HL-60 (cell line): ENCODE measurements around the gene DMRTB1.

Experiments used
- DNase-seq, 2 experiments: peaks; one replicate each; pipeline ENCODE4 v3.0.0-alpha.2; 2010 to 2020; ENCODE audit warnings: low read depth in 1 of 2, low spot score in 1 of 2
- H3K27ac ChIP-seq: fragments of 250-450 bp; sonication (Bioruptor Pico); replicated peaks from 2 replicates; pipeline ENCODE4 v1.5.1; 2020; ENCODE audit warnings: mild to moderate bottlenecking, moderate library complexity
- H3K27me3 ChIP-seq: fragments of 250-450 bp; sonication (Bioruptor Pico); 2 replicates; pipeline ENCODE4 v1.5.1; 2021; ENCODE audit warnings: mild to moderate bottlenecking, moderate library complexity; ENCODE audit not compliant: insufficient read depth, poor library complexity, severe bottlenecking
- H3K4me3 ChIP-seq: replicated peaks from 2 replicates; pipeline ENCODE4 v1.5.1; 2011; ENCODE audit warnings: mild to moderate bottlenecking, control low read depth, low read length; ENCODE audit not compliant: insufficient read depth
- GABPA ChIP-seq: IDR thresholded peaks from 2 replicates; pipeline ENCODE4 v1.6.1; 2012; ENCODE audit warnings: low read depth
- POLR2AphosphoS5 ChIP-seq: IDR thresholded peaks from 2 replicates; pipeline ENCODE4 v1.6.1; 2012; ENCODE audit warnings: low read depth
- SPI1 ChIP-seq: IDR thresholded peaks from 2 replicates; pipeline ENCODE4 v1.6.1; 2012; ENCODE audit warnings: low read depth, mild to moderate bottlenecking, borderline replicate concordance
- TF ChIP-seq, protein P1 (sequence below): IDR thresholded peaks from 2 replicates; pipeline ENCODE4 v1.6.1; 2012; ENCODE audit warnings: low read depth; ENCODE audit not compliant: insufficient replicate concordance
- TF ChIP-seq, protein P2 (sequence below): IDR thresholded peaks from one replicate; pipeline ENCODE4 v1.5.1; 2011; ENCODE audit warnings: low read length, control low read depth, inconsistent platforms; ENCODE audit not compliant: insufficient read depth

DMRTB1 gene

DNA sequence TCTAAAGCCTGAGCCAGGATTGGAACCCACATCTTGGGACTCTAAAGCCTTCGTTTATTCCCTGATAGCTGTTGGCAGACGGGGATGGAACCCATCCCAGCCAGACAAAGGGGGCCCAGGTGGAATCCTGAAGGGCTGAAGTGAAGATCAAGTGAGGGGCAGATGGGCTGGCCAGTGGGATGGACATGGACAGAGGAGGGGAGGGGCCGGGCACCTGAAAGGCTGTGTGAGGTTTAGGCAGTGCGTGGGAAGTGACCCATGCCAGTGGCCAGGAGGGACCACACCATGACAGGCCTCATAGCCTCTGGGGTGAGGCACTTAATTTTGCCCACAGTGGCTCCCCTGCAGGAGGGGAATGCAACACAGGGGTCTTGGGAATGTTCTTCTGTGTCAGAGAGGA is 44.6 kb upstream of the DMRTB1 start:
- no peak overlapping the region for H3K27ac ChIP-seq
- H3K4me3 ChIP-seq, result no peak overlapping the region
- TF ChIP-seq POLR2AphosphoS5 (no peak), SPI1 (no peak), GABPA (no peak)
- TF ChIP-seq, protein P1, sequence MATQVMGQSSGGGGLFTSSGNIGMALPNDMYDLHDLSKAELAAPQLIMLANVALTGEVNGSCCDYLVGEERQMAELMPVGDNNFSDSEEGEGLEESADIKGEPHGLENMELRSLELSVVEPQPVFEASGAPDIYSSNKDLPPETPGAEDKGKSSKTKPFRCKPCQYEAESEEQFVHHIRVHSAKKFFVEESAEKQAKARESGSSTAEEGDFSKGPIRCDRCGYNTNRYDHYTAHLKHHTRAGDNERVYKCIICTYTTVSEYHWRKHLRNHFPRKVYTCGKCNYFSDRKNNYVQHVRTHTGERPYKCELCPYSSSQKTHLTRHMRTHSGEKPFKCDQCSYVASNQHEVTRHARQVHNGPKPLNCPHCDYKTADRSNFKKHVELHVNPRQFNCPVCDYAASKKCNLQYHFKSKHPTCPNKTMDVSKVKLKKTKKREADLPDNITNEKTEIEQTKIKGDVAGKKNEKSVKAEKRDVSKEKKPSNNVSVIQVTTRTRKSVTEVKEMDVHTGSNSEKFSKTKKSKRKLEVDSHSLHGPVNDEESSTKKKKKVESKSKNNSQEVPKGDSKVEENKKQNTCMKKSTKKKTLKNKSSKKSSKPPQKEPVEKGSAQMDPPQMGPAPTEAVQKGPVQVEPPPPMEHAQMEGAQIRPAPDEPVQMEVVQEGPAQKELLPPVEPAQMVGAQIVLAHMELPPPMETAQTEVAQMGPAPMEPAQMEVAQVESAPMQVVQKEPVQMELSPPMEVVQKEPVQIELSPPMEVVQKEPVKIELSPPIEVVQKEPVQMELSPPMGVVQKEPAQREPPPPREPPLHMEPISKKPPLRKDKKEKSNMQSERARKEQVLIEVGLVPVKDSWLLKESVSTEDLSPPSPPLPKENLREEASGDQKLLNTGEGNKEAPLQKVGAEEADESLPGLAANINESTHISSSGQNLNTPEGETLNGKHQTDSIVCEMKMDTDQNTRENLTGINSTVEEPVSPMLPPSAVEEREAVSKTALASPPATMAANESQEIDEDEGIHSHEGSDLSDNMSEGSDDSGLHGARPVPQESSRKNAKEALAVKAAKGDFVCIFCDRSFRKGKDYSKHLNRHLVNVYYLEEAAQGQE, result no peak
- TF ChIP-seq, protein P2, sequence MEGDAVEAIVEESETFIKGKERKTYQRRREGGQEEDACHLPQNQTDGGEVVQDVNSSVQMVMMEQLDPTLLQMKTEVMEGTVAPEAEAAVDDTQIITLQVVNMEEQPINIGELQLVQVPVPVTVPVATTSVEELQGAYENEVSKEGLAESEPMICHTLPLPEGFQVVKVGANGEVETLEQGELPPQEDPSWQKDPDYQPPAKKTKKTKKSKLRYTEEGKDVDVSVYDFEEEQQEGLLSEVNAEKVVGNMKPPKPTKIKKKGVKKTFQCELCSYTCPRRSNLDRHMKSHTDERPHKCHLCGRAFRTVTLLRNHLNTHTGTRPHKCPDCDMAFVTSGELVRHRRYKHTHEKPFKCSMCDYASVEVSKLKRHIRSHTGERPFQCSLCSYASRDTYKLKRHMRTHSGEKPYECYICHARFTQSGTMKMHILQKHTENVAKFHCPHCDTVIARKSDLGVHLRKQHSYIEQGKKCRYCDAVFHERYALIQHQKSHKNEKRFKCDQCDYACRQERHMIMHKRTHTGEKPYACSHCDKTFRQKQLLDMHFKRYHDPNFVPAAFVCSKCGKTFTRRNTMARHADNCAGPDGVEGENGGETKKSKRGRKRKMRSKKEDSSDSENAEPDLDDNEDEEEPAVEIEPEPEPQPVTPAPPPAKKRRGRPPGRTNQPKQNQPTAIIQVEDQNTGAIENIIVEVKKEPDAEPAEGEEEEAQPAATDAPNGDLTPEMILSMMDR, result no peak
- H3K27me3 ChIP-seq, result peaks cover 2% of the 10 kb centered on the region
- no peak for DNase-seq

DNA sequence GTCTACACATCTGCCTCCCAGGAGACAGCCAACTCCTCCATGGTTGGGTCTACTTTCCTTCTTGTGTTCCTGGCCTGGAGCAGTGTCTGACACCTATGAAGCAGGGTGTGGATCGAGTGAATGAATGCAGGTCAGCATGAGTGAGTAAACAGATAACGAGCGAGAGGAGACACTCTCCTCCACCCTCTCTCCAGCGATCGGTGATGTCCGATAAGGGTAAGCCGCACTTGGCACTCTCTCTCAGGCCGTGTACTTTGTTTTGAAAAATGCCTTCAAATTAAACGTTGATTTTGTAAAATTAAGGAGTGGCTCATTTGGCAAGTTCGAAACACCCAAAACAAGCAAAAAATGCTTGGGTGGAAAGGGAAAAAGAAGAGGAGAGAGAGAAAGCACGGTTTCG is 43.8 kb upstream of the DMRTB1 start:
- no peak overlapping the region for H3K27ac ChIP-seq
- no peak overlapping the region for H3K4me3 ChIP-seq
- H3K27me3 ChIP-seq, result no peaks in the 10 kb centered on the region
- no peak for TF ChIP-seq SPI1
- TF ChIP-seq POLR2AphosphoS5, result no peak
- no peak for TF ChIP-seq GABPA
- TF ChIP-seq, protein P2, result no peak
- TF ChIP-seq, protein P1, result no peak
- DNase-seq, result no peak

DNA sequence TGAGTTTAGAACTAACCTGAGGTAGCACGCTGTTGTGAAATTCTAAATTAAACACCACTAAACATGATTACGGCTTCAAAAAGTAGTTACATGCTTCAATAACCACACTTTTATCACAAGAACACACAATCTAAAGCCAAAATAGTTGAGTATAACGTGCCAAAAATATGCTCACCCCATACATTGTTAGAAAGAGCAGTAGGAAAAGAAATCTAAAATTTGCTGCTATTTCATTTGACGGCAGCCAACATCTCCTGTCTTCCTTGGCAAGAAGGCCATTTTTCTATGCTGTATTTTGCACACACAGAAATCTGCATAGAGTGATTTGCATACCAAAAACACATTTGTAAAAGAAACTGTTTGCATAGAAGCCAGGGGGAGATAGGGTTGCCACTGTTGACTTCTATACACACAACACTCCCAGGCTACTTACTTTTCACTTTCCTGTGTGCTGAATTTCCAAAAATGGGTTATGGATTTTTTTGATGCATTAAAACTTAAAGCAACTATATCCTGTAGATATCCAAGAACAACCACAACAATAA is 42.9 kb upstream of the DMRTB1 start:
- no peak for TF ChIP-seq GABPA
- TF ChIP-seq, protein P2, result no peak
- no peak overlapping the region for H3K4me3 ChIP-seq
- no peaks in the 10 kb centered on the region for H3K27me3 ChIP-seq
- H3K27ac ChIP-seq, result no peak overlapping the region
- no peak for DNase-seq

DNA sequence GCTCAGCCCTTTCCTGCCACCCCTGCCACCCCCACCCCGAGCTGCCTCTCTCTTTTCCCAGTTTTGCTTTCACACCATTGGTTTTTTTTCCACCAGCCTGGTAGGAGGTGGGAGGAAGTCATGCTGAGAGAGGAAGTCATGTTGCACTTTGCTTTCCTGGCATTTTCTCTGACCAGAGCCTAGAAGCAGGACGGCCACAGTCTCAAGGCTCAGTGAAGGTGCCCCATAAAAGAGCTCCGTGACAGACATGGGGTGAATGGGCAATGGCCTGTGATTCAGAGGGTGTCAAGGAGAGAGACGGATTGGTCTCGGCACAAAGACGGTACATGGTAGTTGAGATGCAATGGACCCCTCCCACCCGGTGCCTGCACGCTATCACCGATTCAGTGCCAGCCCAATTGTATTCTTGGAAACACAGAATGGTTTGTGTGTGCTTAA is 42.1 kb upstream of the DMRTB1 start:
- no peak for DNase-seq
- TF ChIP-seq GABPA (no peak), SPI1 (peak; percentile 63; the same call in 1 of the 2 replicates)
- Histone ChIP-seq H3K27ac (no peak overlapping the region), H3K27me3 (no peaks in the 10 kb centered on the region), H3K4me3 (no peak overlapping the region)
